GM19328 (cell line): ENCODE results near the gene HMCN2.

ENCODE experiments used
- ATAC-seq: cut with Tn5 transposase; IDR thresholded peaks from one replicate; pipeline ENCODE4 v1.9.1; 2021; ENCODE audit warnings: mild to moderate bottlenecking, moderate library complexity; ENCODE audit not compliant: unreplicated experiment

HMCN2 gene

GRCh38 chr9:130461218-130461630 is 195.7 kb downstream of the HMCN2 start:
- no peak for ATAC-seq

- ATAC-seq: no peak
These were observed 196.2 kb downstream of the HMCN2 start for GRCh38 chr9:130461731-130462130.

DNA sequence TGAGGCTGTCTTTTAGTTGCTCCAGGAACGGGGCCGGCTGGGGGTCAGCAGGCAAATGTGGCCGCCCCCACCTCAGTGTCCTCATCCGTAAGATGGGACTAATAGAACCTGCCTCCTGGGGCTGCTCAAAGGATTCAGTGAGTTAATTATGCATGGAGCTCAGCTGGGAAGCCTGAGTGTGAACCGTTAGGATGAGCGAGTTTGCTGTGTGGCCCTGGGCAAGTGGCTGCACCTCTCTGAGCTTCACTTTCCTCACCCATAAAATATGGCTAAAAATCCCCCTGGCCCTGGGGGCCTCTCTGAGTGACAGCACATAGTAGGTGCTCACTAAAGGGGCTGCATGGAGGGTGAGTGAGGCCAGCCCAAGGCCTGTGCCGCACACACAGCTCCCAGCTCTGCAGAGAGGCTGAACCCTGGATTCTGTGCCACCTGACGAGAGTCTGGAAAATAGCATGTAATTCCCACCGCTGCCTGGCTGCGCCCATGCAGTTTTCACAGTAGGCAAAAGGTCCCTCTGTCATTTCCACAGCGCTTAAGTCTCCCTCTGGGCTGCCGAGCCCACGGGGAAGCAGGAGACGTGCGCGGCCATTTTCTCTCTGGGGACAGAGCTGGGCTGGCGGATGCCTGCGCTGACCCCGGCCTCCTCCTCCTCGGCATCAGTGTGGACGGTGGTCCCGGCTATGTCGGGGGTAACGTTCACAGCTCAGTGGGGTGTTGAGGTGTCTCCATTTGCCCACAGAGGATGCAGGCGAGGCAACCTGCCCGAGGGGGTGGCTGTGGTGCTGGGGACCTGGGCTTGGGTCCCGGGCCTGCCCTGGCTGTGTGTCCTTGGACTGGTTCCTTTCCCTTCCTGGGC is 197.4 kb downstream of the HMCN2 start:
- no peak for ATAC-seq

DNA sequence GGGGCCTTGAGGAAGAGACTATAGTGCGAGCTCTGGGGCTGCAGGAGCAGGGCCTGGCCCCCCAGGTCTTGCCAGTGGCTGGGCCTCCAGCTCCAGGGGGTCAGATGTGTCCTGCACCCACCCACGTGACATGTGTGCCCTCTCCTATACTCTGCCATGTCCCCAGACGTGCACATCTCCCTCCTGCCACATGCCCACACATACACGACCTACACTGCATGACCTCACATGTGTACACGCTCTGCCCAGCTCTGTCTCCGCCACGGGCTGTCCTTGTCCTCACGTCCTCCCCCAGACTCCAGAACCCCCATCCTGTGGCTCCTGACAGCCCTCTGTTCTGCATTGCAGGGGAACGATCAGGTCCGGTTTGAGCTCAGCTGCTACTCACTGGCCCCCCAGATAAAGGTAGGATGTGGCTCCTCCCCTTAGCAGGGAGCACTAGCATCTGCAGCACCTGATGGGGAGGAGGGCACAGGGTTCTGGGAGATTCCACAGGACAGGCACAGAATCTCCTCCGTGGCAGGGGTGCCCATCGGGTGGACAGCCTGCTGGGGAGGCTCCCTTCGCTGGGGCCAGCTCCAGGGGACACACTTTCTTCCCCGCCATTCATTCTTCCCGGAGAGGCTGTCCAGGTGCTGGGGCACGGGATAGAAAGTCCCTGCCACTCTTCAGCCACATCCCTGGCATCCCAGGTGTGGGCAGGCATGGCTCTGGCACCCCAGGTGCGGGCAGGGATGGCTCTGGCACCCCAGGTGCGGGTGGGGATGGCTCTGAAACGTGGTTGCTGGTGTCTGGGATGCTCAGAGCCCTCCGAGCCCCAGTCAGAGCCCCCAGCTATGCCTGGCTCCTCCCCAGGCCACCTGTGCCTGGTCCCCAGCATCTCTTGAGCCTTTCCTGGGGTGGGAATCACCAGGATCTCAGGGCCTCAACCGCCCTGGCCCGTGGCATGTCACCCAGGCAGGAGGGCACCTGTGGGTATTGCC is 198.5 kb downstream of the HMCN2 start:
- ATAC-seq: no peak

- ATAC-seq: no peak
These were observed 200.0 kb downstream of the HMCN2 start for GRCh38 chr9:130465383-130466096.

GRCh38 chr9:130466537-130467217 is 201.1 kb downstream of the HMCN2 start:
- ATAC-seq: no peak

DNA sequence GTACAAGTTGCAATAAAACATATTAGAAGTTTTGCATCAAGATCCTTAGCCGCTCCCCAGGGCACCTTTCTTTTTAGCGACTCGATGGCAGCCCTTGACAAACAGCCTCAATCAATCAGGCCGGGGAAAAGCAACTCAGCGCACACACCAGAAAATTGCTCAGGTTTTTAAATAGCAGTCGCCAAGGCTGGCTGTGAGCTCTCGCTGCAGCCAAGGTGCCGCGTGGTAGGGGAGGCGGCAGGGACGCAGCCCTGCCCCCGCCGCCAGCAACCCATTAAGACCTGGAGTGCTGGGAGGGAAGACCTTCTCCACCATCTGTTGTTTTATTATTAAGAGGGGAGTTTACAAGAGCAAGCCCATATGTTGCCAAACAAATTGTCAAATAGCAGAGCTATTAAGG is 201.8 kb downstream of the HMCN2 start:
- no peak for ATAC-seq

- ATAC-seq: no peak
These were observed 203.0 kb downstream of the HMCN2 start for GRCh38 chr9:130468566-130468965.

GRCh38 chr9:130470269-130470668 is 204.7 kb downstream of the HMCN2 start:
- no peak for ATAC-seq

DNA sequence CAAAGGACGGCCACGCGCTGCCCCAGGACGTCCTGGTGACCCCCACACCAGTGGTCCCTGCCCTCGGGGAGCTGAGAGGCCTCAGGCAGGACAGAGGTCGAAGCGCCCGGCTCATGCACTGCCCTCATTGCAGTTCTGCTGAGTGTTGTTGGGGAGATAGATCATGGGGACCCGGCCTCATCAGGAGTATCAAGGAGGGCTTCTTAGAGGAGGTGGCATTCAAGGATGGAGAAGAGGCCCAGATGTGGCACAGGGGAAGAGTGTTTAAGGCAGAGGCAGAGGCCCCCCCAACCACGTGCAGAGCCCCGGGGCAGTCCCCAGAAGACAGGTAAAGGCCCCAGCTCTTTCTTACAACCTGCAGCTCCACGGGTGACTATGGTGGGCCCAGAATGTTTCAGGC is 205.4 kb downstream of the HMCN2 start:
- ATAC-seq: no peak

DNA sequence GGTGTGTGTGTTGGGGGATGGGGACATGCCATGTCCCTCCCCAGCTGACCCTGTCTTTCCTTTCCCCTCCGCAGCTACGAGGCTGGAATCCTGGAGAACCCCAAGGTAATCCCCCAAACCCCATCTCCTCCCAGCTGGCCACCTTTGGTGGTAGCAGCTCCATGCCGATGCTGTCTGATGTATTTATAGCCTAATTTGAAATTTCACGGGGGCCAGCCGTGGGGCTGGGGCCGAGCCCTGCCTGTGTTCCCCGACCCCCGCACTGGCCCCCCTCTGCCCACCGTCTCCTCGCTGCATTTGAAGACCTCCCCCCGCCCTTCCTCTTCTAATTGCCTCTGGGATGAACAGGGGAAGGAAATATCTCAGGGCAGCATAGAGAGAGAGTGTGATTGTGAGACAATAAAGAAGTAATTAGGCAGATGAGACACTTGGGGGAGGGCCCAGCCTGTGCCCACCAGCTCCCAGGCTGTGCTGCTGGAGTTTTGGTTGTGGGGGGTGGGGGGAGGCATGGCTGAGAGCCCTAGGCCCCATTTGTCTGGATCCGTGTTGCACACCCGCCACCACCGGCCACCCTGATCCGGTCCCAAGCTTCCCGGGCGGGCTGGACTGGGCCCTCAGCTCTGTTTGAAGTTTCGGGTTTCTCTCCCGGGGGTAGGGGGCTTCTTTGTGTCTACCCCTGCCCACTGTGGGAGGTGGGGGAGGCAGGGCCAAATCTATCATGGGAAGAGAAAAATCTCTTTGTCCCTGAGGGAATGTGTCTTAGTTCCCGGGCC is 206.0 kb downstream of the HMCN2 start:
- ATAC-seq: no peak

DNA sequence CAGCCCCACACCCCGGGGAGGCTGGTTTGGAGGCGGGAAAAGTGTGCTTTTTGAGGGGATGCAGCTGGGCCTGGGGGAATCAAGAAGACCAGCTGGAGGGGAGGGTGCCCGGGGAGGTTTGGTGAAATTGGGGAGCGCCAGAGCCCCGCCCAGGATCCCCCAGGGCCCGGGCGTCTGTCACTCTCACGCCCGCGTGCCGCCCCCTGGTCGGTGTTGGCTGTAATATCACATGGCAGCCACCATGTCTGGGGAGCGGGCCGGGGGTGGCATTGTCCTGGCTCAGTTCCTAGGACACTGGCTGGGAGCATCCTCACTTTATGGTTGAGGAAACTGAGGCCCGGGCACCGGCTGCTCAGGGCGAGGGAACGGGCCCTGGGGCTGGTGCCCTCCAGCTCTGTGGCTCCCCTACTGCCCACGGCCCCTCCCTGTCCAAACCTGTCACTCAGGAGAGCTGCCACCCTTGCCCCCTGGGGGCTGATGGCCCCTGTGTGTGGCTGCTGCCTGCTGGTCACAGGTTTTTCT is 206.7 kb downstream of the HMCN2 start:
- ATAC-seq: no peak

DNA sequence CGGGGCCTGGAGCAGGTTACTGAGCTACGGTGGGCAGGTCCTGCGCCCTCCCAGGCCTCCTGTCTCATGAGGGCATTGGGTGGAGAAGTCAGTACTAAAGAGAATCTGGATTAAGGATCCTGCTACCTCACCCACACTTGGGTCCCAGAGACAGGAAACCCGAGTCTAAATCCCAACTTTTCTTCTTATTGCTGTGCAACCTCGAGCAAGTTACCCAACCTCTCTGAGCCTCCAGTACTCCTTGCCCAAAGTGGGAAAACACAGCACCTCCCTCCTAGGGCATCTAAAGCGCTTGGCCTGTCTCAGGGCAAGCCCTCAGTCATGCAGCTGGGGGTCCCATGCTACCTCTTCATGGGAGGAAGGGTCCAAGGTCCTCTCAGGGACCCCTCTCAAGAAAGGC is 207.4 kb downstream of the HMCN2 start:
- no peak for ATAC-seq

DNA sequence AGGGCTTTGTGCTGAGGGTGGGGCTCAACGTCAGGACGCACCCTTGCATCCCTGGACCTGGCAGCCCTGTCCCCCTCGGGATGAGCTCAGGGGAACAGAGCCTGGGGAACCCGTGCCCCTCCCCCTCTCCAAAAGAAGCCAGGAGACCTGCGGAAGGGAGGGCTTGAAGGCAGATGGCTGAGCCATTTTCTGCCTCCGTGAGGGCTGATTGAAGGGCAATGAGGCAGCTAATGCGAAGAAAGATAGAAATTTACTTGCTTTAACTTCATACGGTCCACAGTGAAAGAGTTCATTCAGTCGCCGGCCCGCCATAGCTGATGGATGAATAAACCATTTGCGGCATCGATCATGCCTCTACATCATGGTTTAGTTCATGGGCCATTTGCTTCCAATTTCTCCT is 208.0 kb downstream of the HMCN2 start:
- no peak for ATAC-seq

DNA sequence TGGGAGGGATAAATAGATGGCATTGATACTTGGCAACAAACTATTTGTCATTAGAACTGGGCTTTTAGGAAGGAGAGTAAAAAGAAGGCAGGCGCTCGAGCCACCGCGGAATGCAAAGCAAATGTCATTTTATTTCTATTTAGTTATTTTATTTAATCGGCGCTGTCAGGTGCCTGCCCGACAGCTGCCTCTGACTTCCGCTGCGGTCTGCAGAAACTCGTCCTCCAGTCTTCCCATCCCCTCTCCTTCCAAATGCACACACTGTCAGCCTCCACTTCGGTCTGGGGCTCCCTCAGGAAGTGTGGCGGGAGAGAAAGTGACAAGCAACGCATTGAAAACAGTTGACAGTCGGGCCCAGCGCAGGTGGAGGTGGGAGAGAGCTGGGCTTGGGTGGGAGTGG is 208.5 kb downstream of the HMCN2 start:
- ATAC-seq: no peak

GRCh38 chr9:130476151-130476730 is 210.7 kb downstream of the HMCN2 start:
- no peak for ATAC-seq

DNA sequence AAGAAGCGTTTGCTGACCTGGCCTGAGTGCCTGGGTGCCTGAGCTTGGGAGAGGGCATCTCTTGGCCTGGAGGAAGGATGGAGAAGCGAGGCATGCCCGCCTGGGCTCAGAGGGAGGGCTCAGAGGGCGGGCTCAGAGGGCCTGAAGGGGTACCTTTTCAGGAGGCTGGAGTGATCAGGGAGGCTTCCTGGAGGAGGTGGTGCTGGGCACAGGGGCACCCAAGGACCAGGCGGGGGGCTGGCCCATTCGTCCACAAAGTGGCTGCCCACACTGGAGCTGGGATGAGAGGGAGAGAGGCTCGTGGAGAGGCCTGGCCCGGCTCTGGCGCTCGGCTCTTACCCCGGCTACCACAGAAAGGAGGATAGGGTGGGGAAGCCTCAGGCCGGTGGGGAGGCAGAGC is 212.0 kb downstream of the HMCN2 start:
- no peak for ATAC-seq

DNA sequence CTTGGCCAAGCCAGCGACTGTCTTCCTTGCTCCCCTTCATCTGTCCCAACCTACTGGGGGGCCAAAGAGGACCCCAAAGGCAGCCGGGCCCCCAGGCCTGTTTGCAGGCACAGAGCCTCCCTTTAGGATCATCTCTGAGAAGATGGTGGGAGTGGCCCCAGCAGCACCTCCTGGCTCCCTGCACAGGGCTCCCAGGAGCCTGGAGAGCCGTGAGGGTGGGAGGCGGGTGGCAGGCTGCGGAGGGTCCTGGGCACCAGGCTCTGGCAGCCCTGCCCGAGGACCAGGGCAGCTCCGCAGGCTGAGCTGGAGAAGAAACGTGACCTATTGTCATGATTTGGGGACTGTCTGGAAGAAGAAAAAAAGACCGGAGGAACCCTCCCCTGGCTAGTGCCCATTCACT is 212.6 kb downstream of the HMCN2 start:
- no peak for ATAC-seq
